Measurements from ENCODE around the gene PLCG2. TPM values are rescaled to one million over a fixed set of nuclear protein-coding genes. Genes with fewer than 3 reads are reported as not detected.
"Not testable (repeated sequence)": the region's sequence is repeated elsewhere in the genome, so short reads cannot be mapped to it uniquely, and the experiment has no call there.

PLCG2 gene
- total RNA-seq, 1 experiment from 2014 or later, result 3.2 TPM

GRCh38 chr16:81996664-81997509, 217.8 kb downstream of the PLCG2 start:
- DNase-seq (ENCODE audit: low read depth), result peak; percentile 89

- DNase-seq (ENCODE audit: low read depth), result peak; percentile 91
Measured at GRCh38 chr16:81997738-81998137, 218.6 kb downstream of the PLCG2 start.

GRCh38 chr16:82002831-82003230, 223.7 kb downstream of the PLCG2 start:
- no peak for DNase-seq (ENCODE audit: low read depth)

GRCh38 chr16:82004601-82005000, 225.5 kb downstream of the PLCG2 start:
- DNase-seq (ENCODE audit: low read depth), result peak; percentile 61

- DNase-seq (ENCODE audit: low read depth), result peak; percentile 79
Measured at GRCh38 chr16:82005027-82005830, 226.1 kb downstream of the PLCG2 start.

- DNase-seq (ENCODE audit: low read depth), result no peak
Measured at GRCh38 chr16:82006036-82006435, 226.9 kb downstream of the PLCG2 start.

GRCh38 chr16:82007189-82007588, 228.1 kb downstream of the PLCG2 start:
- no peak for DNase-seq (ENCODE audit: low read depth)

GRCh38 chr16:82008957-82009592, 230.0 kb downstream of the PLCG2 start:
- DNase-seq (ENCODE audit: low read depth), result no peak

GRCh38 chr16:82009789-82010188, 230.7 kb downstream of the PLCG2 start:
- not testable (repeated sequence) for DNase-seq (ENCODE audit: low read depth)

- DNase-seq (ENCODE audit: low read depth), result peak; percentile 64
Measured at GRCh38 chr16:82010649-82011048, 231.6 kb downstream of the PLCG2 start.

GRCh38 chr16:82011199-82011641, 232.1 kb downstream of the PLCG2 start, which contains the start of gene SDR42E1:
SDR42E1 (minus strand) TSS chr16:82011470; CDS start chr16:82000858, 10,612 bp downstream.
- DNase-seq (ENCODE audit: low read depth), result no peak

Other genes with a start within 250 kb of the PLCG2 start
- gene SDR42E1, start 232.2 kb downstream of the PLCG2 start, total RNA-seq (2014; rRNA removed; shearing (Covaris generic)), result 0.64 and 1.3 TPM in 2 replicates